Heart left ventricle (tissue), 16 donors: ENCODE results near the gene PHLPP1. TPM values are rescaled to one million over a fixed set of nuclear protein-coding genes. Genes with fewer than 3 reads are reported as not detected.

Experiments
- ATAC-seq, 4 donors: fragments of 200-7000 bp; cut with Tn5 transposase; one replicate each; pipeline ENCODE4 v1.9.1; 2020 to 2022; ENCODE audit warnings: moderate library complexity in 4 of 4, mild to moderate bottlenecking in 3 of 4, moderate number of reproducible peaks in 1 of 4
- DNase-seq, 5 donors: peaks; one replicate each; pipeline ENCODE4 v3.0.0-alpha.2; 2020
- H3K27ac ChIP-seq, 12 donors: fragments of 200-600 bp; sonication (generic) in 4 of 12; one replicate each; pipeline versions ENCODE4 v1.5.0 to v1.8.0; 2016 to 2022; ENCODE audit warnings: mild to moderate bottlenecking in 2 of 12
- H3K27me3 ChIP-seq, 9 donors: fragments of 200-600 bp; sonication (generic) in 2 of 9; one replicate each; pipeline versions ENCODE4 v1.5.1 to v1.8.0; 2016 to 2022; ENCODE audit warnings: mild to moderate bottlenecking in 3 of 9
- H3K36me3 ChIP-seq, 9 donors: fragments of 200-600 bp; sonication (generic) in 2 of 9; one replicate each; pipeline versions ENCODE4 v1.5.0 to v1.8.0; 2018 to 2022; ENCODE audit warnings: mild to moderate bottlenecking in 2 of 9
- H3K4me1 ChIP-seq, 12 donors: fragments of 200-600 bp; sonication (generic) in 4 of 12; one replicate each; pipeline versions ENCODE4 v1.5.0 to v1.8.0; 2016 to 2022; ENCODE audit warnings: mild to moderate bottlenecking in 3 of 12
- H3K4me3 ChIP-seq, 12 donors: fragments of 200-600 bp; sonication (generic) in 4 of 12; one replicate each; pipeline versions ENCODE4 v1.5.0 to v1.8.0; 2017 to 2022; ENCODE audit warnings: mild to moderate bottlenecking in 9 of 12, moderate library complexity in 4 of 12
- H3K9me3 ChIP-seq, 12 donors: fragments of 200-600 bp; sonication (generic) in 4 of 12; one replicate each; pipeline versions ENCODE4 v1.5.0 to v1.8.0; 2016 to 2022; ENCODE audit warnings: mild to moderate bottlenecking in 1 of 12
- CTCF ChIP-seq, 12 donors: fragments of 200-600 bp; sonication (generic) in 4 of 12; IDR thresholded peaks; one replicate each; pipeline versions ENCODE4 v1.5.0 to v1.8.0; 2018 to 2022; ENCODE audit warnings: antibody characterized with exemption in 12 of 12, mild to moderate bottlenecking in 5 of 12
- POLR2A ChIP-seq, 2 donors: fragments of 450-650 bp; IDR thresholded peaks; one replicate each; pipeline ENCODE4 v1.6.1; 2017; ENCODE audit warnings: antibody characterized with exemption in 2 of 2, mild to moderate bottlenecking in 2 of 2, moderate library complexity in 2 of 2
- WGBS, 4 donors: extraction: QIAGEN DNeasy Blood & Tissue Kit in 2 of 4; methylation state at CpG; one replicate each; pipeline versions ENCODE4 v1.1.5 to v1.1.7; 2013 to 2018; 5-methylcytosine and 5-hydroxymethylcytosine counted together
- intact Hi-C, 10 donors: fragments of 100-400 bp; cut with DNase I; formaldehyde crosslinking; loops; one replicate each; pipeline versions ENCODE4 v1.11.1 to v1.14.2; 2022
- polyA plus RNA-seq, 2 donors: library from polyadenylated mRNA; stranded (reverse); fragments of 200-250 nt; gene quantifications; one replicate each; pipeline ENCODE4 v1.2.3, GENCODE V29; 2013
- total RNA-seq, 9 donors: library from RNA; depleted of rRNA in 2 of 9; stranded (reverse); fragments of >200 nt in 2 of 9; fragmentation: NEBNext Ultra II Directional in 3 of 9; extraction: Animal tissue kit (Norgen Biotek cat#: 25700) in 3 of 9; gene quantifications; one replicate each; pipeline versions ENCODE4 v1.1.0 to v1.2.4, GENCODE V29; 2016 to 2023
- donor health status: ischemic (EF 13 %, LVEDD 7.1; RV severe dilation, severe dysfunction).
- donor health status: healthy with polysubstance abuse.
- donor health status: DM: no; HTN: yes; CAD: no.
- donor health status: DM: no; HTN: no; CAD: no.
- donor health status: ischemic (EF 25% LVEDD 6.9; RV normal size, moderate dysfunction).
- donor health status: ischemic (EF 25% LVEDD 5.7; RV mildly dilated, moderate dysfunction).
- donor health status: healthy.
- donor health status: DM: yes; HTN: yes; CAD: no.
- donor health status: ischemic (EF 35%, LVEDD 5.7; RV mildly dilated, moderate dysfunction).
- donor health status: nonischemic (EF 11% LVEDD 7.7; RV severe dilation, severe dysfunction).
- donor health status: DM: yes; HTN: yes; CAD: no.
- donor health status: PGD.
- donor health status: ischemic (EF 29% LVEDD 5.4; RV normal size, mild dysfunction).
- donor health status: nonischemic (EF 23%, LVEDD 6.1; RV moderate dilation, normal function).

Gene PHLPP1
- total and polyA plus RNA-seq, 11 donors = 1.7 to 11.1 (median 6.2) TPM

- WGBS, 4 donors = 91 to 97% (median 92%) methylated on average over 11 of the region's 11 CpGs
- TF ChIP-seq POLR2A (IDR thresholded peaks at IDR 0.05) = no peak
- Histone ChIP-seq H3K4me3 (no peak overlapping the region), H3K36me3 (peaks cover 0 to 25% (median 15%) of the 10 kb centered on the region in 9 donors), H3K9me3 (no peaks in the 10 kb centered on the region), H3K27me3 (no peaks in the 10 kb centered on the region), H3K27ac (no peak overlapping the region), H3K4me1 (peaks cover 0 to 18% (median 3%) of the 10 kb centered on the region in 12 donors)
- no peak for ATAC-seq
- intact Hi-C loops = loop anchor here in 2 of 10 donors (5.0 kb wide), 2 partner anchors 269 to 554 kb away; no protein-coding TSS in a partner anchor
- no peak for DNase-seq
These were observed 266.2 kb downstream of the PHLPP1 start for GRCh38 chr18:62981566-62981965.

- no peak overlapping the region for H3K27ac ChIP-seq
- H3K36me3 ChIP-seq = peaks cover 0 to 19% (median 15%) of the 10 kb centered on the region in 9 donors
- DNase-seq = peak in 3 of 5 donors; percentile 45 to 60 (median 56)
- WGBS, 4 donors = 19 to 36% (median 25%) methylated on average over 11 of the region's 11 CpGs
- no peaks in the 10 kb centered on the region for H3K27me3 ChIP-seq
- H3K4me1 ChIP-seq = peaks cover 0 to 11% (median 3%) of the 10 kb centered on the region in 12 donors
- ATAC-seq = peak; percentile 32 to 82 (median 66)
- intact Hi-C loops = loop anchor here (1.0 to 5.0 kb wide), 10 partner anchors 268 to 562 kb away; partner anchors contain the start of gene PHLPP1 (in 8 of the 10)
- H3K4me3 ChIP-seq = peak overlapping the region in 9 of 12 donors; percentile 21 to 57 (median 44)
- H3K9me3 ChIP-seq = no peaks in the 10 kb centered on the region
- no peak for TF ChIP-seq POLR2A (IDR thresholded peaks at IDR 0.05)
- peak; percentile 64 to 87 (median 78) for TF ChIP-seq CTCF (IDR thresholded peaks at IDR 0.05)
These were observed 267.4 kb downstream of the PHLPP1 start for GRCh38 chr18:62982600-62983251.

- TF ChIP-seq POLR2A (IDR thresholded peaks at IDR 0.05) = no peak
- TF ChIP-seq CTCF (IDR thresholded peaks at IDR 0.05) = no peak
- 87 to 92% (median 89%) methylated on average over 11 of the region's 11 CpGs for WGBS, 4 donors
- intact Hi-C loops = loop anchor here in 2 of 10 donors (5.0 kb wide), 2 partner anchors 272 to 557 kb away; no protein-coding TSS in a partner anchor
- Histone ChIP-seq H3K4me3 (no peak overlapping the region), H3K4me1 (peaks cover 0 to 11% (median 3%) of the 10 kb centered on the region in 12 donors), H3K36me3 (no peaks in the 10 kb centered on the region), H3K27me3 (no peaks in the 10 kb centered on the region), H3K9me3 (no peaks in the 10 kb centered on the region), H3K27ac (no peak overlapping the region)
- ATAC-seq (no peak), DNase-seq (no peak)
These were observed 269.4 kb downstream of the PHLPP1 start for GRCh38 chr18:62984656-62985315.

- ATAC-seq (no peak), DNase-seq (no peak)
- Histone ChIP-seq H3K27ac (no peak overlapping the region), H3K9me3 (no peaks in the 10 kb centered on the region), H3K4me3 (no peak overlapping the region), H3K4me1 (peaks cover 0 to 11% (median 3%) of the 10 kb centered on the region in 12 donors), H3K27me3 (no peaks in the 10 kb centered on the region), H3K36me3 (no peaks in the 10 kb centered on the region)
- intact Hi-C loops = no loop called here
- TF ChIP-seq POLR2A (IDR thresholded peaks at IDR 0.05) = no peak
- TF ChIP-seq CTCF (IDR thresholded peaks at IDR 0.05) = no peak
- WGBS, 4 donors = 52 to 75% (median 72%) methylated on average over 2 of the region's 2 CpGs
These were observed 271.1 kb downstream of the PHLPP1 start for GRCh38 chr18:62986490-62986889.
